Epithelial cell of proximal tubule (primary cell): Measurements from ENCODE around the gene KNL1. TPM values are rescaled to one million over a fixed set of nuclear protein-coding genes. Genes with fewer than 3 reads are reported as not detected.
"Not testable (repeated sequence)": the region's sequence is repeated elsewhere in the genome, so short reads cannot be mapped to it uniquely, and the experiment has no call there.

Experiments
- DNase-seq: peaks from one replicate; pipeline ENCODE4 v3.0.0-alpha.2; 2011; ENCODE audit warnings: low read depth
- H3K4me3 ChIP-seq: 2 replicates; pipeline ENCODE4 v1.5.1; 2011; ENCODE audit warnings: low read depth, mild to moderate bottlenecking, low read length
- total RNA-seq: library from RNA; depleted of rRNA; stranded (reverse); fragments of >200 nt; gene quantifications from 2 replicates; pipeline ENCODE4 v1.2.3, GENCODE V29; 2015
- TF ChIP-seq, protein P1 (sequence below): conservative IDR thresholded peaks from 2 replicates; pipeline ENCODE4 v1.5.1; 2012; ENCODE audit warnings: low read depth, mild to moderate bottlenecking, low read length

Gene KNL1
- total RNA-seq, 1 donor from 2014 or later = 23.9 TPM

GRCh38 chr15:40660686-40661085, 66.6 kb downstream of the KNL1 start:
- TF ChIP-seq, protein P1, sequence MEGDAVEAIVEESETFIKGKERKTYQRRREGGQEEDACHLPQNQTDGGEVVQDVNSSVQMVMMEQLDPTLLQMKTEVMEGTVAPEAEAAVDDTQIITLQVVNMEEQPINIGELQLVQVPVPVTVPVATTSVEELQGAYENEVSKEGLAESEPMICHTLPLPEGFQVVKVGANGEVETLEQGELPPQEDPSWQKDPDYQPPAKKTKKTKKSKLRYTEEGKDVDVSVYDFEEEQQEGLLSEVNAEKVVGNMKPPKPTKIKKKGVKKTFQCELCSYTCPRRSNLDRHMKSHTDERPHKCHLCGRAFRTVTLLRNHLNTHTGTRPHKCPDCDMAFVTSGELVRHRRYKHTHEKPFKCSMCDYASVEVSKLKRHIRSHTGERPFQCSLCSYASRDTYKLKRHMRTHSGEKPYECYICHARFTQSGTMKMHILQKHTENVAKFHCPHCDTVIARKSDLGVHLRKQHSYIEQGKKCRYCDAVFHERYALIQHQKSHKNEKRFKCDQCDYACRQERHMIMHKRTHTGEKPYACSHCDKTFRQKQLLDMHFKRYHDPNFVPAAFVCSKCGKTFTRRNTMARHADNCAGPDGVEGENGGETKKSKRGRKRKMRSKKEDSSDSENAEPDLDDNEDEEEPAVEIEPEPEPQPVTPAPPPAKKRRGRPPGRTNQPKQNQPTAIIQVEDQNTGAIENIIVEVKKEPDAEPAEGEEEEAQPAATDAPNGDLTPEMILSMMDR = no peak
- H3K4me3 ChIP-seq = no peak overlapping the region
- no peak for DNase-seq

DNA sequence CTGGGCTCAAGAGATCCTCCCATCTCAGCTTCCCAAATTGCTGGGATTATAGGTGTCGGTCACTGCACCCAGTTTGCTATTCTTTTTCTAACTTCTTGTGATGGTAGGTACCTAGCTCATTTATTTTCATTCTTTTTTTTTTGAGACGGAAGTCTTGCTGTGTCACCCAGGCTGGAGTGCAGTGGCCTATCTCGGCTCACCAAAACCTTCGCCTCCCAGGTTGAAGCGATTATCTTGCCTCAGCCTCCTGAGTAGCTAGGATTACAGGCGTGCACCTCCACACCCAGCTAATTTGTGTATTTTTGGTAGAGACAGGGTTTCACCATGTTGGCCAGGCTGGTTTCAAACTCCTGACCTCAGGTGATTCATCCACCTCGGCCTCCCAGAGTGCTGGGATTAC, 70.9 kb downstream of the KNL1 start:
- no peak overlapping the region for H3K4me3 ChIP-seq
- TF ChIP-seq, protein P1 = no peak

GRCh38 chr15:40676290-40676689, 82.2 kb downstream of the KNL1 start:
- H3K4me3 ChIP-seq, DNase-seq: not testable (repeated sequence)

More for the DNA sequence above, 70.9 kb downstream of the KNL1 start:
- no peak for DNase-seq

DNA sequence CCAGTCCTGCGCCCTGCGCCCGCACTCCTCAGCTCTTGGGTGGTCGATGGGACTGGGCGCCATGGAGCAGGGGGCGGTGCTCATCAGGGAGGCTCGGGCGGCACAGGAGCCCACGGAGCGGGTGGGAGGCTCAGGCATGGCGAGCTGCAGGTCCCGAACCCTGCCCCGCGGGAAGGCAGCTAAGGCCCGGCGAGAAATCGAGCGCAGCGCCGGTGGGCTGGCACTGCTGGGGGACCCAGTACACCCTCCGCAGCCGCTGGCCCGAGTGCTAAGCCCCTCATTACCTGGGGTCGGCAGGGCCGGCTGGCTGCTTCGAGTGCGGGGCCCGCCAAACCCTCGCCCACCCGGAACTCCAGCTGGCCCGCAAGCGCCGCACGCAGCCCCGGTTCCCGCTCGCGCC, 82.9 kb downstream of the KNL1 start:
- H3K4me3 ChIP-seq, DNase-seq: not testable (repeated sequence)

DNA sequence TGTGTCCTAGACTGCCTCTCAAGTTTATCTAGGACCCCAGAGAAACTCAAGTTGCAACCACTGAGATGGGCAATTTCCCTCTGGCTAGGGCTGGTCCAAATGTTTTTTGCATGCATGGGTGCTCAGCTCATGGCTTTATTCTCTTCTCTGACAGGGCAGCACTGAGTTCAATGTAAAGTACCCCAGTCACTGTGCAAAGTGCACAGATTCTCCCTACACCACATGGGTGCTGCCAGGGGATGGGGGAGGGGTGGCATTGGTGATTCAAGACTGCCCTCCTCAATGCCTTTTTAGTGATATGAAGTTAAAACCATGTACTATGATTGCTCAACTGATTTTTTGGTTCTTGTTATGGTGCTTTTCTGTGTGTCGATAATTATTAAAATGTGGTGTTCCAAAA, 86.1 kb downstream of the KNL1 start:
- H3K4me3 ChIP-seq = no peak overlapping the region
- TF ChIP-seq, protein P1 = no peak
- DNase-seq = no peak

DNA sequence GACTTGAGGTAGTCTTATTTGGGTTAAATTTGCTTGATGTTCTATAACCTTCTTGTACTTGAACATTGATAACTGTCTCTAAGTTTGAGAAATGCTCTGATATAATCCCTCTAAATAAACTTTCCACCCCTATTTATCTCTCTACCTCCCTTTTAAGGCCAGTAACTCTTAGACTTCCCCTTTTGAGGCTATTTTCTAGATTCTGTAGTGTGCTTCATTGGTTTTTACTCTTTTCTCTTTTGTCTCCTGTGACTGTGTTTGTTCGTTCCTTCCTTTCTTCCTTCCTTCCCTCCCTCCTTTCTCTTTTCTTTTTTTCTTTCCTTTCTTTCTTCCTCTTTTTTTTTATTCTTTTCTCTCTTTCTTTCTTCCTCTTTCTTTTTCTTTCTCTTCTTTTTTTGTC, 86.9 kb downstream of the KNL1 start:
- not testable (repeated sequence) for H3K4me3 ChIP-seq, DNase-seq

DNA sequence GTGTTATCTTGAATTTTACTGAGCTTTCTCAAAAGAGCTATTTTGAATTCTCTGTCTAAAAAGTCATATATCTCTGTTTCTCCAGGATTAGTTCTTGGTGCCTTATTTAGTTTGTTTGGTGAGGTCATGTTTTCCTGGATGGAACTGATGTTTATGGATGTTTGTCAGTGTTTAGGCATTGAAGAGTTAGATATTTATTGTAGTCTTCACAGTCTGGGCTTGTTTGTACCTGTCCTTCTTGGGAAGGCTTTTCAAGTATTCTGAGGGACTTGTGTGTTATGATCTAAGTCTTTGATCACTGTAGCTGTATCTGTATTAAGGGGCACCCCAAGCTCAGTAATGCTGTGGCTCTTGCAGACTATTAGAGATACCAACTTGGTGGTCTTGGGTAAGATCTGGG, 90.3 kb downstream of the KNL1 start:
- TF ChIP-seq, protein P1 = no peak
- H3K4me3 ChIP-seq = no peak overlapping the region
- no peak for DNase-seq

- DNase-seq = no peak
- H3K4me3 ChIP-seq = no peak overlapping the region
- TF ChIP-seq, protein P1 = no peak
Measured at GRCh38 chr15:40685376-40685775, 91.3 kb downstream of the KNL1 start.
